Amniotic stem cell (primary cell): ENCODE measurements around the gene ESRRB.

ENCODE experiments used
- DNase-seq: peaks from one replicate; lab custom pipeline; 2025; lab: John Stamatoyannopoulos, UW

ESRRB gene

GRCh38 chr14:76352639-76353281 is 23.2 kb upstream of the ESRRB start:
- DNase-seq: peak; percentile 6

GRCh38 chr14:76354310-76354709 is 21.6 kb upstream of the ESRRB start:
- DNase-seq: no peak

GRCh38 chr14:76355771-76356170 is 20.2 kb upstream of the ESRRB start:
- no peak for DNase-seq

GRCh38 chr14:76371066-76371465 is 4.9 kb upstream of the ESRRB start:
- no peak for DNase-seq

GRCh38 chr14:76373456-76373855 is 2.5 kb upstream of the ESRRB start:
- no peak for DNase-seq

GRCh38 chr14:76375484-76375883 is 453 bp upstream of the ESRRB start:
- DNase-seq: no peak

- DNase-seq: no peak
Measured at GRCh38 chr14:76376409-76376877, 506 bp downstream of the ESRRB start.

GRCh38 chr14:76376878-76377734 is 1.2 kb downstream of the ESRRB start:
- DNase-seq: no peak

- DNase-seq: no peak
Measured at GRCh38 chr14:76377735-76378074, 1.8 kb downstream of the ESRRB start.

- DNase-seq: no peak
Measured at GRCh38 chr14:76380991-76381390, 5.1 kb downstream of the ESRRB start.

- DNase-seq: no peak
Measured at GRCh38 chr14:76381817-76382494, 6.0 kb downstream of the ESRRB start.

GRCh38 chr14:76382495-76382832 is 6.5 kb downstream of the ESRRB start:
- no peak for DNase-seq

GRCh38 chr14:76385435-76385834 is 9.5 kb downstream of the ESRRB start:
- no peak for DNase-seq

GRCh38 chr14:76386944-76387782 is 11.2 kb downstream of the ESRRB start:
- DNase-seq: no peak

- DNase-seq: no peak
Measured at GRCh38 chr14:76389841-76390240, 13.9 kb downstream of the ESRRB start.

- DNase-seq: no peak
Measured at GRCh38 chr14:76390621-76391020, 14.7 kb downstream of the ESRRB start.

- DNase-seq: no peak
Measured at GRCh38 chr14:76391981-76392690, 16.2 kb downstream of the ESRRB start.

GRCh38 chr14:76394569-76394968 is 18.6 kb downstream of the ESRRB start:
- no peak for DNase-seq

- DNase-seq: no peak
Measured at GRCh38 chr14:76395161-76395560, 19.2 kb downstream of the ESRRB start.

GRCh38 chr14:76396714-76397187 is 20.8 kb downstream of the ESRRB start:
- no peak for DNase-seq

GRCh38 chr14:76405627-76406026 is 29.7 kb downstream of the ESRRB start:
- no peak for DNase-seq
